DMS153 treated with DMSO at 0.1 percent for 48 hours (cell line): ENCODE results near the gene UCP2.

Experiments
- DNase-seq: peaks from one replicate; lab custom pipeline; 2025; ENCODE audit not compliant: unreplicated experiment; lab: John Stamatoyannopoulos, UW

Gene UCP2

GRCh38 chr11:74010306-74011300 is 28.0 kb upstream of the UCP2 start:
- no peak for DNase-seq

GRCh38 chr11:74009675-74010305 is 27.1 kb upstream of the UCP2 start:
- DNase-seq, result no peak

GRCh38 chr11:74009230-74009547 is 26.5 kb upstream of the UCP2 start:
- DNase-seq, result no peak

- no peak for DNase-seq
Observed at GRCh38 chr11:74008373-74009229, 26.0 kb upstream of the UCP2 start, which contains the start of gene UCP3. Gene UCP3 (minus strand): TSS chr11:74009085. CDS start chr11:74007042, 2,043 bp downstream.

- no peak for DNase-seq
Observed at GRCh38 chr11:74007691-74008372, 25.2 kb upstream of the UCP2 start.

- no peak for DNase-seq
Observed at GRCh38 chr11:74006743-74007304, 24.2 kb upstream of the UCP2 start.

GRCh38 chr11:74005721-74006517 is 23.3 kb upstream of the UCP2 start:
- no peak for DNase-seq

- no peak for DNase-seq
Observed at GRCh38 chr11:74004759-74005615, 22.3 kb upstream of the UCP2 start.

GRCh38 chr11:74004046-74004695 is 21.5 kb upstream of the UCP2 start:
- no peak for DNase-seq

- DNase-seq, result no peak
Observed at GRCh38 chr11:74002832-74003231, 20.2 kb upstream of the UCP2 start.

GRCh38 chr11:74001822-74002286 is 19.2 kb upstream of the UCP2 start:
- no peak for DNase-seq

- no peak for DNase-seq
Observed at GRCh38 chr11:74000307-74001133, 17.9 kb upstream of the UCP2 start.

GRCh38 chr11:73999581-74000306 is 17.1 kb upstream of the UCP2 start:
- DNase-seq, result no peak

GRCh38 chr11:73998846-73999575 is 16.4 kb upstream of the UCP2 start:
- DNase-seq, result no peak

GRCh38 chr11:73997120-73997770 is 14.6 kb upstream of the UCP2 start:
- DNase-seq, result no peak
